ENCODE results near the gene MICAL1. TPM values are rescaled to one million over a fixed set of nuclear protein-coding genes. Genes with fewer than 3 reads are reported as not detected.

The MICAL1 gene
- total and polyA plus RNA-seq, 2 of the 8 experiments (the other 6 are each of a cell fraction or from before 2014, with no cell fraction given), result 42.5 to 55.4 TPM

DNA sequence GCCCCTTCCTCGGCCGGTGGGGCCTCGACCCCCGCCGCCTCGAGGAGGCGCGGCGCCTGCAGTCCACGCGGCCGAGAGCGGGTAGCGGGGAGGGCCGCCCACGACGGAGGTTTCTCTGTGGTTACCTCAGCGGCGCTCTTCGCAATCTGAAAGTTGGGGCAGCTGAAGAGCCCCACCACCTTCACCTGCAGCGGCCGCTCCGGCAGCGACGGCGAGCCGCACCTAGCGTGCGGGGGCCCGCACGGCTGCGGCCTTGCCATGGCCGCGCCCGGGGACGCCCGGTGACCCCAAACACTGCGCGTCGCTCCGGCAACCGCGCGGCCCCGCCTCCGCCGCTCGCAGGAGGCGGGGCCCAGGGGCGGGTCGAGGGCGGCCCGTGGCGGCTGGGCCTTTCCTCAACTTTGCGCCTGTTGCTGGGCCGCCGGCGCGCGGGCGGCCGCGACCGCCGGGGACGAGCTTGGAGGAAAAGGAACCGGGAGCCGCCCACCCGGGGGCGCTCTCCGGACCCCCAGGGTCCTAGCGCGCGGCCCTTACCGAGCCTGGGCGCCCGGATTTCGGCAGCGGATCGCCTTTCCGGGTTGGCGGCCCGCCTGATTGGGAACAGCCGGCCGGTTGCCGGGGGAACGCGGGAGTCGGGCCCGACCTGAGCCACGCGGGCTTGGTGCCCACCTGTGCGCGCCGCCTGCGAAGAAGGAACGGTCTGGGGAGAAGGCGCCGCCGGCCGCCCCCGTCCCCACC is 15.1 kb downstream of the MICAL1 start, which contains the start of the genes PPIL6 and SMPD2:
TSS of gene PPIL6 (minus strand) at position 298 of the 738 bp plus-strand sequence. CDS start at position 260, 38 bp downstream.
TSS of gene SMPD2 (plus strand) at position 394 of the 738 bp plus-strand sequence. CDS start 398 bp downstream, outside the sequence.
- POLR2A ChIA-PET (ENCODE audit: partially characterized antibody), result interaction anchor here (0.6 to 5.8 kb wide), 11 partner anchors 11 to 145 kb away, joined by 3 to 85 read pairs (median 5); partner anchors contain the start of genes CD164, MICAL1 and ZBTB24
- no peak within 1 kb of the TSS for H2BK12ac ChIP-seq (ENCODE audit: low read depth, low read length)
- H3K23ac ChIP-seq (ENCODE audit: insufficient read length), result no peak within 1 kb of the TSS
- no peak within 1 kb of the TSS for H2BK120ac ChIP-seq (replicated peaks; ENCODE audit: low read depth, low read length)
- H3K23me2 ChIP-seq (ENCODE audit: low read depth, low read length), result peaks cover 5% of the 10 kb centered on the region; the same call in 1 of the 2 replicates
- H2BK15ac ChIP-seq (ENCODE audit: low read length), result 0 out of 2 replicates have a peak within 1 kb of the TSS, but pooled peaks have one; percentile 92
- no peak within 1 kb of the TSS for H3K14ac ChIP-seq (ENCODE audit: insufficient read length)
- 1% methylated on average over 77 of the region's 102 CpGs; no CpG with 5 or more reads in 1 of the 2 experiments for WGBS, 2 experiments (ENCODE audit: extremely low coverage in 1 of 2, insufficient coverage in 1 of 2, insufficient read length in 1 of 2, insufficient replicate concordance in 2 of 2, low coverage in 1 of 2, low lambda C conversion rate in 2 of 2, missing lambda C conversion rate in 1 of 2)
- H4K20me1 ChIP-seq (replicated peaks in 1 of 2; ENCODE audit: control insufficient read depth in 1 of 2, insufficient read depth in 2 of 2, low read length in 2 of 2), result peaks cover 6 to 9% of the 10 kb centered on the region in 2 experiments
- CTCF ChIA-PET (ENCODE audit: partially characterized antibody), result interaction anchor here (0.7 to 6.1 kb wide), 13 partner anchors 13 to 570 kb away, joined by 3 to 63 read pairs (median 3); partner anchors contain the start of gene MICAL1
- H4K5ac ChIP-seq (ENCODE audit: insufficient read length, low read depth, low read length), result no peak within 1 kb of the TSS
- DNase-seq (ENCODE audit: low read depth in 1 of 2, low spot score in 2 of 2) (peak; percentile 67 to 86), FAIRE-seq (no peak)
- H3K79me1 ChIP-seq (ENCODE audit: low read depth, low read length), result no peaks in the 10 kb centered on the region; the same call in none of the 2 replicates
- peaks cover 9 to 34% (median 20%) of the 10 kb centered on the region in 4 experiments; a peak in 5 of 8 replicates for H3K36me3 ChIP-seq (ENCODE audit: control insufficient read depth in 2 of 4, insufficient read depth in 4 of 4, low read length in 3 of 4)
- no peak within 1 kb of the TSS for H2AK5ac ChIP-seq (ENCODE audit: low read depth, low read length)
- peak within 1 kb of the TSS; percentile 70 to 95 for H3K4me2 ChIP-seq (ENCODE audit: insufficient read depth in 1 of 2, low read depth in 2 of 2, low read length in 2 of 2)
- peaks cover 0 to 2% (median 0%) of the 10 kb centered on the region in 4 experiments; a peak in 1 of 7 replicates for H3K27me3 ChIP-seq (replicated peaks in 1 of 4; ENCODE audit: control insufficient read depth in 3 of 4, extremely low read depth in 1 of 4, insufficient read depth in 3 of 4, low read length in 3 of 4)
- H3K4me1 ChIP-seq (replicated peaks in 1 of 4; ENCODE audit: control insufficient read depth in 3 of 4, insufficient read depth in 4 of 4, low read length in 3 of 4), result peaks cover 2 to 9% (median 5%) of the 10 kb centered on the region in 4 experiments
- peak within 1 kb of the TSS; percentile 56 for H3K27ac ChIP-seq (ENCODE audit: low read depth, low read length)
- peak within 1 kb of the TSS; percentile 76 to 92 (median 90) for H3K4me3 ChIP-seq (ENCODE audit: extremely low read depth in 1 of 4, insufficient read depth in 2 of 4, low read depth in 3 of 4, low read length in 4 of 4)
- peak within 1 kb of the TSS; percentile 72 for H4K91ac ChIP-seq (replicated peaks; ENCODE audit: insufficient read length, low read length)
- H3K18ac ChIP-seq (ENCODE audit: extremely low read depth, low read length), result peak within 1 kb of the TSS; percentile 90
- peak within 1 kb of the TSS; percentile 78 for H2BK5ac ChIP-seq (ENCODE audit: low read depth, low read length)
- no peak within 1 kb of the TSS for H3K4ac ChIP-seq (replicated peaks; ENCODE audit: insufficient read length, low read depth, low read length)
- no peaks in the 10 kb centered on the region for H3K9me3 ChIP-seq (ENCODE audit: insufficient read depth in 2 of 2, low read depth in 1 of 2, low read length in 1 of 2)
- peak within 1 kb of the TSS; percentile 72; the same call in 1 of the 2 replicates for H2BK20ac ChIP-seq (ENCODE audit: low read length)
- peak within 1 kb of the TSS; percentile 25 to 79 (median 76) for H3K9ac ChIP-seq (replicated peaks in 1 of 4; ENCODE audit: extremely low read depth in 1 of 4, low read depth in 3 of 4, low read length in 3 of 4)
- peak within 1 kb of the TSS; percentile 83; the same call in 1 of the 2 replicates for H4K8ac ChIP-seq (ENCODE audit: extremely low read depth, insufficient read depth, low read length)
- H2AFZ ChIP-seq (ENCODE audit: low read length), result peak within 1 kb of the TSS; percentile 81; the same call in 1 of the 2 replicates
- H3K56ac ChIP-seq (replicated peaks; ENCODE audit: insufficient read length, low read depth, low read length), result no peak within 1 kb of the TSS
- H3K79me2 ChIP-seq (ENCODE audit: control insufficient read depth in 1 of 2, insufficient read depth in 2 of 2, low read length in 2 of 2), result peaks cover 0 to 3% of the 10 kb centered on the region in 2 experiments; a peak in 1 of 4 replicates
- no peak for TF ChIP-seq HDAC6 (IDR thresholded peaks at IDR 0.05; ENCODE audit: low read depth, low read length)
- no peak for TF ChIP-seq SP4 (IDR thresholded peaks at IDR 0.05; ENCODE audit: low read length)
- no peak for TF ChIP-seq SIRT6 (IDR thresholded peaks at IDR 0.05; ENCODE audit: low read length)
- TF ChIP-seq KDM4A (IDR thresholded peaks at IDR 0.05; ENCODE audit: low read depth, low read length, severe bottlenecking), result peak; percentile 67
- no peak for TF ChIP-seq SAP30 (IDR thresholded peaks at IDR 0.05; ENCODE audit: insufficient read depth, insufficient replicate concordance, low read length)

All from H1 (cell line).